HG02973 (cell line): ENCODE results near the gene RLF.

Source experiments
- ATAC-seq: cut with Tn5 transposase; IDR thresholded peaks from one replicate; pipeline ENCODE4 v1.9.1; 2021; ENCODE audit warnings: moderate library complexity; ENCODE audit not compliant: unreplicated experiment

The RLF gene, protein sequence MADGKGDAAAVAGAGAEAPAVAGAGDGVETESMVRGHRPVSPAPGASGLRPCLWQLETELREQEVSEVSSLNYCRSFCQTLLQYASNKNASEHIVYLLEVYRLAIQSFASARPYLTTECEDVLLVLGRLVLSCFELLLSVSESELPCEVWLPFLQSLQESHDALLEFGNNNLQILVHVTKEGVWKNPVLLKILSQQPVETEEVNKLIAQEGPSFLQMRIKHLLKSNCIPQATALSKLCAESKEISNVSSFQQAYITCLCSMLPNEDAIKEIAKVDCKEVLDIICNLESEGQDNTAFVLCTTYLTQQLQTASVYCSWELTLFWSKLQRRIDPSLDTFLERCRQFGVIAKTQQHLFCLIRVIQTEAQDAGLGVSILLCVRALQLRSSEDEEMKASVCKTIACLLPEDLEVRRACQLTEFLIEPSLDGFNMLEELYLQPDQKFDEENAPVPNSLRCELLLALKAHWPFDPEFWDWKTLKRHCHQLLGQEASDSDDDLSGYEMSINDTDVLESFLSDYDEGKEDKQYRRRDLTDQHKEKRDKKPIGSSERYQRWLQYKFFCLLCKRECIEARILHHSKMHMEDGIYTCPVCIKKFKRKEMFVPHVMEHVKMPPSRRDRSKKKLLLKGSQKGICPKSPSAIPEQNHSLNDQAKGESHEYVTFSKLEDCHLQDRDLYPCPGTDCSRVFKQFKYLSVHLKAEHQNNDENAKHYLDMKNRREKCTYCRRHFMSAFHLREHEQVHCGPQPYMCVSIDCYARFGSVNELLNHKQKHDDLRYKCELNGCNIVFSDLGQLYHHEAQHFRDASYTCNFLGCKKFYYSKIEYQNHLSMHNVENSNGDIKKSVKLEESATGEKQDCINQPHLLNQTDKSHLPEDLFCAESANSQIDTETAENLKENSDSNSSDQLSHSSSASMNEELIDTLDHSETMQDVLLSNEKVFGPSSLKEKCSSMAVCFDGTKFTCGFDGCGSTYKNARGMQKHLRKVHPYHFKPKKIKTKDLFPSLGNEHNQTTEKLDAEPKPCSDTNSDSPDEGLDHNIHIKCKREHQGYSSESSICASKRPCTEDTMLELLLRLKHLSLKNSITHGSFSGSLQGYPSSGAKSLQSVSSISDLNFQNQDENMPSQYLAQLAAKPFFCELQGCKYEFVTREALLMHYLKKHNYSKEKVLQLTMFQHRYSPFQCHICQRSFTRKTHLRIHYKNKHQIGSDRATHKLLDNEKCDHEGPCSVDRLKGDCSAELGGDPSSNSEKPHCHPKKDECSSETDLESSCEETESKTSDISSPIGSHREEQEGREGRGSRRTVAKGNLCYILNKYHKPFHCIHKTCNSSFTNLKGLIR (N-terminal part only)

DNA sequence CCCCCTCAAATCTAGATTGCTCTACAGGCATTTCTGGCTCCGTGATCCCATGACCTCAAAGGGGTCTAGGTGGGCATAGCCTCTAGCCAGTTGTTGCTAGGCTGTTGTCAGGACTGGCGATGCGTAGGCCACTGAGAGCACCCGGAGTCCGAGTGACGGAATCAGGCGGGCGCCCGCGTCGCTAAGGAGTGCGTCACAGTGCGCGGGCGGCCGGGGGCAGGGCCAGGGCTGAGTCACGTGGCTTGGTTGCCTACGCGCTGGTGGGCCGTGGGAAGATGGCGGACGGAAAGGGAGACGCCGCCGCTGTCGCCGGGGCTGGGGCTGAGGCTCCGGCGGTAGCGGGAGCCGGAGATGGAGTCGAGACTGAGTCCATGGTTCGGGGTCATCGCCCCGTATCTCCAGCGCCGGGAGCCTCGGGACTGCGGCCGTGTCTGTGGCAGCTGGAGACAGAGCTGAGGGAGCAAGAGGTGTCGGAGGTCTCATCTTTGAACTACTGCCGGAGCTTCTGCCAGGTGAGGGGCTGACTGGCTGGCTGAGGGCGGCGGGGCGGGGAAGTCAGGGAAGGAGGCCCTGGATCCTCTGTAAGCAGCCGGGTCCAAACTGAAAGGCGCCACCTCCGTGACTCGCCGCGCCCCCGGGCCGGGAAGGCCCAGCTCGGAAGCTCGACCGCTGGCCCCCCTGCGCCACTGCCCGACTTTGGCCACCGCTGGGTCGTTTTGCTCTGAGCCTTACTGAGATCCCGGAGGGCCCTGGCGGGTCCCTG lies at the start of gene RLF:
TSS of gene RLF (plus strand) at position 263 of the 763 bp plus-strand sequence. CDS start at position 276, 13 bp downstream.
- peak; percentile 87 for ATAC-seq

DNA sequence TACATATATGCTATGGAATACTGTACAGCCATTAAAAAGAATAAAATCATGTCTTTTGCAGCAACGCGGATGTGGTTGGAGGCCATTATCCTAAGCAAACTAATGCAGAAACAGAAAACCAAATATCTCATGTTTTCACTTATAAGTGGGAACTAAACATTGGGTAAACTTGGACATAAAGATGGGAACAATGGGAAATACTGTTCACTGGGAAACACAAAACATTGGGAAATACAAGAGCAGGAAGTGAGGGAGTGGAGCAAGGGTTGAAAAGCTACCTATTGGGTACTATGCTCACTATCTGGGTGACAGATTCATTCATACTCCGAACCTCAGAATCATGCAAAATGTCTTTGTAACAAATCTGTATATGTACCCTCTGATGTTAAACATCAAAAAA lies 46.8 kb upstream of the RLF start:
- ATAC-seq, result no peak

DNA sequence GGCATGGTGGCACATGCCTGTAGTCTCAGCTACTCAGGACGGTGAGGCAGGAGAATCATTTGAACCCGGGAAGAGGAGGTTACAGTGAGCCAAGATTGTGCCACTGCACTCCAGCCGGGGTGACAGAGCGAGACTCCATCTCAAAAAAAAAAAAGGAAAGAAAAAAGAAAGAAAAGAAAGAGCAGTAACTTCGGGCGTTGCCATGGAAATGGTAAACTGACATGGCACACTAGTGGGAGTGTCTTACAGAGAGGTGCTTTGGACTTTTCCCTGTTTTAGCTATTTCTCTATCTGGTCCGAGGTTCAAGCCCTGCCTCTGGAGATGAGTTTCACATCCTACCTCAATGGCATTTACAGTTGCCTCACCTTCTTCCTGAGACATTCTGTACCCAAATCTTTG lies 41.1 kb upstream of the RLF start:
- no peak for ATAC-seq

DNA sequence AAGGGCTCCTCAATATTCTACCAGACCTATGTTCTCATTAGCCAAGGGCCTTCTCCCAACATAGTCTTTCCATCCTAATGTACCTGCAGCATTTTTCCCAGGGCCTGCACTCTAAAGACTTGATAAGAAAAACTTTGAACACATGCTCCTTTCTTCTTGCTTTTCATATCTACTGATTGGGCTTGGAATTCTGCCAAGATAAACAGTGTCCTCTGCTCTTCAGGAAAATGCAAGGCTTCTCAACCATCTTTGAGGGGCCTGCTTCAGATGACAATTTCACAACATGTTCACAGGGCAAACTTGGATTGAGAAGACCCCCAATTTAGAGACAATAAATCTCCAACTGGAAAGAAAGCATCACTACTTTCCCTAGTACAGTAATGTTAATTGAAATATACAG lies 38.3 kb upstream of the RLF start:
- no peak for ATAC-seq

DNA sequence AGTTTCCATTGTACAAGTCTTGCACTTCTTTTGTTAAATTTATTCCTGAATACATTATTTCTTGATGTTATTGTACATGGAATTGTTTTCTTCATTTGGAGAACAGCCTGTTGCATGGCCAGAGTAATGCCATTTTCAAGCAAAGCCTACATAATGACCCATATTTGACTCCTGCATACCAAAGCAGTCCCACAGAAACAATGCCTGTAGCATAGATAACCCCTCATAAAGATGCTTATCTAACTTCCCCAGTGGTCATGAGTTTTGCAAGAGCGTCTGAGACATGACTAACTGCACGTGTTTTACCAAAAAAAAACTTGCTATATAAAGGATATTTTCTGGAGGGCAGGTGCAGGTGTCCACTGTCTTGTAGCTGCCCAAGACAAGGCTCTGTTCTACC lies 30.3 kb upstream of the RLF start:
- no peak for ATAC-seq

DNA sequence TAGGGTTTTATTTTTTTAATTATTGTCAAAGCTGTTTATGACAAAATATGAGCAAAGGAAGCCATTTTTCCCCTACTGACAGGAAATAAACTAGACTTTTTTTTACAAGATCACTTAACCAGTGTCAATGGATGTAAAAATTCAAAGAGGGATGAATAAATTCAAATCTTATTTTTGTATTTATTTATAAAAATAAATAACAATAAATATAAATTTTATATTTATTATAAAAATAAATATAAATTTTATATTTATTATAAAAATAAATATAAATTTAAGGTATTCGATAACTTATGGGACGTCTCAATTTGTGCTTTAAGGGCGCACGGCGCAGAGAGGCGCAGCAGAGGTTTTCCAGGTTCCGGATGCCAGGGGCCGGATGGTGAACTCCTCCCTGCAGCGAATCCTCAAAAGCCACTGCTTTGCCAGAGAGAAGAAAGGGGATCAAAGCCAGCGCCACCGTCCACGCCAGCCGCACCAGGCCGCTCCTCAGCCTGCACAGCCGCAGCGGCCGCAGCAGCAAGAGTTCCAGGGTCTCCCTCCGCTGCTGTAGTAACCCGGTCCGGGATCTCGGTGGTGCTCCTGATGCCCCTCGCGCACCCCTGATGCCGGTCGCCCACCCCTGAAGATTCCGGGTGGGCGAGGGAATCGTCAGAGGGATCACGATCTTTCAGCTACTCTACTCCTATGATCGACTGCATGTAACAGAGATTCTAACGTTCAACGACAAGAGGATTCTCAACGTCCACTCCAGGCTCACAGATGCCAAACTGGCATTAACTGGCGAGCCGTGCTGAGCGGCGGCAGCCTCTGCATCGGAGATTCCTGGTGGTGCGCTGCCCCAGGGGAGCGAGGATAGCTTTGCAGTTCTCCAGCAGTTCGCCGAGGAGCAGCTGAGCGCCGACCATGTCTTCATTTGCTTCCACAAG lies 28.5 kb upstream of the RLF start:
- ATAC-seq, result no peak

DNA sequence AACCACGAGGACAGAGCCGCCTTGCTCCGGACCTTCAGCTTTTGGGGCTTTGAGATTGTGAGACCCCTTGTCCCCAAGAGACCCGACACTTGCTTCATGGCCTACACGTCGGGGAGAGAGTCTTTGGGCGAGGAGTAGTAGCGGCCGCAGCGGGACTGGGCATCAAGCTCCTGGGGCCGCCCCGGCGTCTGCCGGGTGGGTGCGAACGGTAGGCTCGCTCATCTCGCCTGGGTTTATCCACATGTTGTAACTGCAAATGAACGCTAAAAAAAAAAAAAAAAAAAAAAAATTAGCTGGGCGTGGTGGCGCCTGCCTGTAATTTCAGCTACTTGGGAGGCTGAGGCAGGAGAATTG lies 27.9 kb upstream of the RLF start:
- no peak for ATAC-seq

DNA sequence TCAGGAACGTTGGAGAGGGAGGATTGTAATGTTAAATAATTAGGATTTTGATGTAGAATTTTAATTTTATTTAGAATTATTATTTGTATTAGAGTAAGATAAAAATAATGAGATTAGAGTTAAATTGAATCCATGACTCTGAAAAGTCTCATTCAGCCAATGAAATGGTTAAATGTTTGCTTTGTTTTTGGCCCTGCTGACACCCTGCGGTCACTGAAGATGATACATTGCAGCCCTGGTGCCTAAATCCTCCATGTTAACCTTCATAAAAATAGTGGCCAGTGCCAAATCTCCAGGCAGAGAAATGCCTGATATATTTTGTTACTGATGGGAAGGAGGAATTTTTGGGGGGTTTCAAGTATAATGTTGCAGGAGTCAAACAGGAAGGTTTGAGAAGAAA lies 27.3 kb upstream of the RLF start:
- ATAC-seq, result no peak

DNA sequence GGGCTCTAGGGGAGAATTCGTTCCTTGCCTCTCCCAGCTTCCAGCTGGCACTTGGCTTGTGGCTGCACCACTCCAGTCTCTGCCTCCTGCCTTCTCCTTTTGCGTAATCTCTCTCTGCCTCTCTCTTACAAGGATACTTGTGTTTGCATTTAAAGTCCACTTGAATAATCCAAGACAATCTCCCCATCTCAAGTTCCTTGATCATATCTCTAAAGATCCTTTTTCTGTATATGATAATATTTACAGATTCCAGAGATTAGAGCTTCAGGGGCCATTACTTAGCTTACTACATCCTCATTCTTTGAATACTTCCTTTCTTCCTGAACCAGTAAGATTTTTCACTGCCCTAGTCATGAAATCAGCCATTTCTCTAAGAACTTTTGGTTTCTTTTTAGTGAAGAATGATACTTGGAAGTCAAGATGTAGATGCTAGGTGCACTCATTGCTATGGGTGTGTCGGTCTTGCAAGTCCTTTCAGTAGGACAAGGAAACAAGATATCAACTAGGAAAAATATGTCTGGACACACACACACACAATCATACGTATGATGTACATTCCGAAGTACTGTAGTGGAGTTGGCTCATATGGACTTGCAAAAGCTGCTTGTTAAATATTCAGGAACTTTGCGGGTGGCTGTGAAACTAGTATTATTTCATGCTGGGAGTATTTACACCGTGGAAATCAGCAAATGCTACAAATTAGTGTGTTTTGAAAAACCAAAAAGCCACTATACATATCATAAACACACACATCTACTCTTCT lies 20.8 kb upstream of the RLF start:
- ATAC-seq, result no peak

DNA sequence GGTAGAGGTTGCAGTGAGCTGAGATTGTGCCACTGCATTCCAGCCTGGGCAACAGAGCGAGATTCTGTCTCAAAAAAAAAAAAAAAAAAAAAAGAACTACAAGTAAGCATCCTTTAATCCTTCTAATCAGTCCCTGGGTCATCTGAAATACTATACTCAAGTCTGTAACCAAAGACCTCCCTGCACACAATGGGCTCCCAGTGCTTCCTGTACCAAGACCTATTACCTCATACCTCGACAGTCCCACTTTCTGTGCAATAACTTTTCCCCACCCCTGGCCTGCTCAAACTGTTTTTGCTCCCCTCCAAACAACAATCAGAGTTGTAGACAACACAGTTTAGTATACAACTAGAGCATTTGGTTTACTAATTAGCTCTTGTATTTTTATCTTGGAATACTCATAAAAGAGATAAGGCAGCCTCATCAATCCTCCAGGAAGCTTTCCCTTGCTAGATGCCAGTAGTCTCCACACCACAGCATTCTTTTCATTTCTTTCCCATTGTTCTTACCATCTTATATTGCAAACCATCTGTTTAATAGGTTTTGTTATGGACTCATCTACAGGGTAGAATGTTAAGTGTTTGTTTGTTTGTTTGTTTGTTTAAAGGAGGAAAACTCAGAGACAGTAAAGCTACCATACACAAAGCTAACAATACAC lies 19.2 kb upstream of the RLF start:
- no peak for ATAC-seq

DNA sequence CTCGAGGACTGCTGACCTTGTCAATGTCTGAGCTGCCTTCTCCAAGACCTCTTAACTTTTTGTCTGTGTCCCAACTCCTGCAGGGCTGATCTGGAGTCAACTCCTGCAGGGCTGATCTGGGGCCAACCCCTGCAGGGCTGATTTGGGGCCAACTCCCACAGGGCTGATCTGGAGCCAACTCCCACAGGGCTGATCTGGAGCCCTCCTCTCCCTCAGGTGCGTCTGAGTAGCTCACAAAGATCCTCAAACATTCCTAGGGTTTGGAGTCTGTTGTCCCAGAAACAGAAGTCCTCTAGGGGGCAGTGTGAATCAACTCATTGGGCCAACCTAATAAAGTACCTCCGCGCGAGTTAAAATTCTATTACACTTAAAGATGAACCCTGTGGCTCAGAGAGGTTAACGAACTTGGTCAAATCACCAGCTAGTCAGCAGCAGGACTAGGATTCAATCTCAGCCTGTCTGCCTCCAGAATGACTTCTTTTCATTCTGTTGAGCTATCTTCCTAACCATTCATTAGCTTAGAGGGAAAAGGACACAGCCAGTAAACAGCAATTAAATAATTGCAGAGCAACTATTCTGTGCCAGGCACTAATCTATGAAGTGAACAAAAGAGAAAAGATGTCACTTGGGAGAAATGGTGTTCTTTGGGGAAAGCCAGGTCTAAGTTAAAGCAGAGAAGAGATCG lies 17.2 kb upstream of the RLF start:
- ATAC-seq, result no peak

DNA sequence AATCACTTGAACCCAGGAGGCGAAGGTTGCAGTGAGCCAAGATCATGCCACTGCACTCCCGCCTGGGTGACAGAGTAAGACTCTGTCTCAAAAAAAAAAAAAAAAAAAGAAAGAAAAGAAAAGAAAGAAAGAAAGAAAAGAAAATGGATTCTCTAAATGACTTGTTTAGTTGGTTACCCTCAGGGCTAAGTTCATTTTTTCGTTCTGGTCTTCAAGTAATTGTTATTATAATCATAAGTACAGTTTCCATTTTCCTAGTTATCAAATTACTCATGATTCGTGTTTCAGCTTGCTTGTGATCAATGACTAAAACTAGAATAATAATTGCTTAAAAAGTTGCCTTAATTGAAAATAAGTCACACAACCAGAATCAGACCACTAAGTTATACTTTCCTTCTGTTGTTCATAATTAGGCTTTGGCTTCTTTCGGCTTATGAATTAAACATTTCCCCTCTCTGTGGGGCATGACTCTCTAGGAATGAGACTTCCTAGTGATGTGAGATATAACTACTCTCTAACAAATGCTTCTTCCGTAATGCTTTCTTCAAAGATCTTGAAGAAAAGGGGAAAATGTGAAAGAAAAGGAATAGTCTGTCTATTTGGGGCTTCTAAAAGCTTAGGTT lies 9.6 kb upstream of the RLF start:
- ATAC-seq, result no peak

DNA sequence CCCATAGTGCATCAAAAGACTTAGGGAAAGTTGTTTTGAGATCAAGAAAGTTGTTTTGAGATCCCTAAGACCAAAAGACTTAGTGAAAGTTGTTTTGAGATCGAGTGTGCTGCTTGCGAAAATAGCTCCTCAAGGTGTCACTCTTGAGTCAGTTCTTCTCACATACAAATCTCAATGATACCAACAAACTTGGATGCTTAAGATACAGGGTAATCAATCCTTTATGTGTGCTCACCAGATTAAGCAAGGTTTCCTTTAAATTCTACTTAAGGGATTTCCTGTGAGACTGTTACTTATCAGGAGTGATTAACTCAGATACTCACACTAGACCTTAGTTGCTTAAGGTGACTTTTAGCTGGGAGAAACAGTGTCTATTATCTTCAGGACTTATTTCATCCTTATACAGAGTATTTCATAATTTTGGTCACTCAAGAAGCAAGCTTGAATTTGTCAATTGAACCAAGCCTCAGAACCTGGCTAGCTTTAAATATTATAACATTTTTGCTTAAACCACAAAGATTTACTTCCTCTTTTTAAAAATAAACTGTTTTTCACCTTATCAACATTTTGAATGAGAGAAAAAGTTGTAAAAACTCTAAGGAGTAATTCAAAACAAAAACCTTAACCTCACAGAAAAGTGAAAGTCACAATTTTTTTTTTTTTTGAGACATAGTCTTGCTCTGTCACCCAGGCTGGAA lies 8.0 kb upstream of the RLF start:
- ATAC-seq, result no peak

DNA sequence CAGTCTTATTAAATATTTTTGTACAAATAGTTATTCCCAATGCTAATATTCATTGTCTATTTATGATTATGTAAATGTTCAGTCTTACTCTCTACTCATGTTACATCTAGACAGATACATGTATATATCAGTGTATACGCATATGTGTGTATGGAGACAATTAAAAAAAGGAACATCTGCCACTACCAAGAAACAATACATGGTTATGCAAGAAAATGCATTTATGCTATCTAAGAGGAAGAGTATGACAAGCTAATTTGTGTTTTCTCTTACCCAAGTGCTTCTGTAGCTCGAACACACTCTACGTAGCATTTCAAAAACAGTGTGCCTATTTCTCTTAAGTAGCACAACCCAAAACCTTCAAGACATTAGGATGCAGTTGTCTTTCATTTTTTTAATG lies 6.1 kb upstream of the RLF start:
- no peak for ATAC-seq

DNA sequence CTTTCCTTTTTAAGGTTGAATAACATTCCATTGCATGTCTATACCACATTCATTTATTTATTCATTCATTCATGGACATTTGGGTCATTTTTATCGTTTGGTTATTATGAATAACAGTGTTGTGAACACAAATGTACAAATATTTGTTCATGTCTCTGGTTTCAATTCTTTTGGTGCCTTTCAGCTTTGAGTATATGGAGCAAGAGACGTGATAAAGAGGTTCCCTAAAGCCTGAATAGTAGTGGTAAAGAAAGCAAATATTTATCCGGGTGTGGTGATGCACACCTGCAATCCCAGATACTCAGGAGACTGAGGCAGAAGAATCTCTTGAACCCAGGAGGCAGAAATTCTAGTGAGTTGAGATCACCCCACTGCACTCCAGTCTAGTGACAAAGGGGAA lies 5.3 kb upstream of the RLF start:
- ATAC-seq, result no peak

DNA sequence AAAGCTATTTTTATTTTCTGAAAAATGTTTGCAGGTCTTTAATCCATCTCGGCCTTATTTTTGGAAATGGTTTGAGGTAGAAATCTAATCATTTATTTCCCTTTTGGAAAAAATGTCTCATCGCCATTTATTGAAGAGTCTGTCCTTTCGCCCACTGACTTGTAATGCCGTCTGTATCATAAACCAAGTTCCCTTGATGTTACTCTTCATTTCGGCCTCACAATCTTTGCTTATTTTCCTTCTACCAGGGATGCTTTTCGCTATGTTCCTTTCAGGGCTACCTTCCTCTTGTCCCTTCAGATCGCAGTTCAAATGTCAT lies 422 bp upstream of the RLF start:
- no peak for ATAC-seq

DNA sequence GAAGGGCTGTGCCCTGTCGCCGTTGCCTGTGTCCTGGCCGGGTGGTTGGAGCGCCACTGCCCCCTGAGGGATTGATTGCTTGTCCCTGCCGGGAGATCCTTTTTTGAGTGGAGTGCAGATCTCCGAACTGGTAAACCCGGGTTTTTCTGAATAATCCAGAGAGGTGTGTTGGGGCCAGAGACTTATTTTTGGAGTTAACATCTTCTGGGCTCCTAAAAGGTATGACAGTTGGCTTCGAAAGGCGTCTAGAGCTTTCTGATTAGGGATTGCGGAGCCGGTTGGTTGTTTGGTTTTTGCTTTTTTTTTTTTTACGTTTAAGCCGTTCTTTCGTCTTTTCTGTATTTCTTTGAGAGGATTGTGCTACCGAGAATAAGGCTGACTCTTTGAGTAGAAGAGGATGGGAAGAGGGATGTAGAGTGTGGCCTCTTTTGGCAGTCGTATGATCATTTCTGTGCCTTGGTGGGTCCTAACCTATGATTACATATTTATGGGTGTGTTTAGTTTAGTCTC lies 756 bp downstream of the RLF start:
- ATAC-seq, result no peak
